C4-2B (cell line): ENCODE data around the gene TBC1D22A.

Experiments used
- CTCF ChIP-seq: fragments of 450-650 bp; conservative IDR thresholded peaks from 2 replicates; pipeline ENCODE4 v1.5.1; 2017; ENCODE audit warnings: mild to moderate bottlenecking
- ZFX ChIP-seq: fragments of 450-650 bp; IDR thresholded peaks from 2 replicates; pipeline ENCODE4 v1.6.1; 2017

GRCh38 chr22:46737105-46737975, 25.1 kb upstream of the TBC1D22A start:
- no peak for TF ChIP-seq CTCF
- TF ChIP-seq ZFX, result no peak
